Stomach (tissue), 9 donors: Measurements from ENCODE around the gene PRKAG1. TPM values are rescaled to one million over a fixed set of nuclear protein-coding genes. Genes with fewer than 3 reads are reported as not detected.

Source experiments
- DNase-seq, 2 donors: peaks; one replicate each; pipeline versions ENCODE4 v3.0.0 to v3.0.0-alpha.2; 2013 to 2019
- H3K27ac ChIP-seq, 5 donors: fragments of 200-600 bp in 4 of 5; sonication (generic) in 4 of 5; one replicate each; pipeline ENCODE4 v1.5.1; 2013 to 2019; ENCODE audit warnings: mild to moderate bottlenecking in 1 of 5, moderate library complexity in 1 of 5
- H3K27me3 ChIP-seq, 3 donors: fragments of 200-600 bp; sonication (generic); one replicate each; pipeline ENCODE4 v1.5.1; 2017 to 2019; ENCODE audit warnings: mixed run types in 1 of 3
- H3K36me3 ChIP-seq, 4 donors: fragments of 200-600 bp; sonication (generic); 1 replicate in 3 of 4; 2 replicates in 1 of 4; pipeline ENCODE4 v1.5.1; 2016 to 2019
- H3K4me1 ChIP-seq, 4 donors: fragments of 200-600 bp; sonication (generic); one replicate each; pipeline ENCODE4 v1.5.1; 2016 to 2019
- H3K4me3 ChIP-seq, 4 donors: fragments of 200-600 bp; sonication (generic) in 3 of 4; one replicate each; pipeline ENCODE4 v1.5.1; 2016 to 2019; ENCODE audit warnings: mild to moderate bottlenecking in 1 of 4
- H3K9me3 ChIP-seq, 4 donors: fragments of 200-600 bp; sonication (generic); one replicate each; pipeline ENCODE4 v1.5.1; 2016 to 2019
- EP300 ChIP-seq: sonication (generic); formaldehyde crosslinking; IDR thresholded peaks from one replicate; pipeline ENCODE4 v1.6.1; 2017; ENCODE audit warnings: antibody characterized with exemption
- POLR2A ChIP-seq, 4 donors: fragments of 450-650 bp; IDR thresholded peaks; one replicate each; pipeline ENCODE4 v1.6.1; 2016; ENCODE audit warnings: antibody characterized with exemption in 4 of 4, control low read depth in 2 of 4, mild to moderate bottlenecking in 1 of 4, moderate library complexity in 1 of 4
- POLR2AphosphoS5 ChIP-seq, 3 donors: sonication (generic); formaldehyde crosslinking; IDR thresholded peaks; one replicate each; pipeline ENCODE4 v1.6.1; 2016; ENCODE audit warnings: antibody characterized with exemption in 3 of 3
- WGBS, 5 donors: extraction: QIAGEN DNeasy Blood & Tissue Kit in 3 of 5; methylation state at CpG; one replicate each; pipeline versions ENCODE4 v1.1.5 to v1.1.7; 2013 to 2018; 5-methylcytosine and 5-hydroxymethylcytosine counted together
- intact Hi-C: fragments of 100-400 bp; cut with DNase I; formaldehyde crosslinking; loops from one replicate; pipeline ENCODE4 v1.15.1; 2023; ENCODE audit warnings: low total_unique reads
- polyA plus RNA-seq, 3 donors: library from polyadenylated mRNA; stranded (reverse); fragments of 200-250 nt; gene quantifications; one replicate each; pipeline ENCODE4 v1.2.3, GENCODE V29; 2013
- total RNA-seq, 5 donors: library from RNA; depleted of rRNA; stranded (reverse); fragments of >200 nt; gene quantifications; one replicate each; pipeline versions ENCODE4 v1.1.0 to v1.2.3, GENCODE V29; 2014 to 2016
- TF ChIP-seq, protein P1 (sequence below), 7 experiments: fragments of 450-650 bp in 4 of 7; fragments of 200-600 bp in 3 of 7; sonication (generic) in 3 of 7; IDR thresholded peaks; one replicate each; pipeline ENCODE4 v1.5.1; 2016 to 2019; ENCODE audit warnings: antibody characterized with exemption in 7 of 7, control low read depth in 2 of 7, mild to moderate bottlenecking in 1 of 7
- donor health status: healthy with polysubstance abuse.
- donor health status: Bipolar disorder and iron deficiency.
- donor health status: healthy.

Gene PRKAG1
- total and polyA plus RNA-seq, 8 donors, result 5.8 to 68.7 (median 43.2) TPM

DNA sequence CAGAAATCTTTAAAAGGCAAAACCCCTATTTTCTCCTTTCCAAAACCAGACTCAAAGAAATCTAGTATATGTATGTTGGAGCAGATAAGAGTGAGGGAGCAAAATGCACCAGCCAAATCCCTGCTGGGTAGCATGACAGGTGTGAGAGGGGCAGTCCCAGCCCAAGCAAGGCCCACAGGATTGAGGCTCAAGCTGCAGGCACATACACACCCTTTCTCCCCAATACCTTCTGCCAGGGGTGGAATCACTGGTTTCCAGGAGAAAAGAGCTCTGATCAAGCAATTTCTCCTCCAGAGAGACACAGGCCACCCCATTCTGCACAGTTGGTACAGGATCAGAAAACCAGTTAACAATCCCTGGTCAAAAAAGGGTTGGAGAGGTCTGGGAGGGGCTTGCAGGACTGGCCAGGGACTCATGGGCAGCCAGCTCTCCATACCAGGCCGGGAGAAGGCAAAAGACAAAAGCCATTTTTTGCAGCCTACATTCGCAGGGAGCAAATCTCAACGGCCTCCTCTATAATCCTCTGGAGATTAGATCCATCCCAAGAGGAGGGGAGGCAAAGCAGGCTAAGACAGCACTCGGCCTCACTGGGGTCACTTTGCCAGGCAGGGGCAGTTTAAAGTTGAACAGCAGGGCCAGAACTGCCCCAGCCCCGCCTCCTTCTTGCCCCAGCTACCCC lies 39.9 kb upstream of the PRKAG1 start:
- no peak for DNase-seq
- WGBS, 5 donors, result 0 to 4% (median 3%) methylated on average over 4 to 5 of the region's 5 CpGs

DNA sequence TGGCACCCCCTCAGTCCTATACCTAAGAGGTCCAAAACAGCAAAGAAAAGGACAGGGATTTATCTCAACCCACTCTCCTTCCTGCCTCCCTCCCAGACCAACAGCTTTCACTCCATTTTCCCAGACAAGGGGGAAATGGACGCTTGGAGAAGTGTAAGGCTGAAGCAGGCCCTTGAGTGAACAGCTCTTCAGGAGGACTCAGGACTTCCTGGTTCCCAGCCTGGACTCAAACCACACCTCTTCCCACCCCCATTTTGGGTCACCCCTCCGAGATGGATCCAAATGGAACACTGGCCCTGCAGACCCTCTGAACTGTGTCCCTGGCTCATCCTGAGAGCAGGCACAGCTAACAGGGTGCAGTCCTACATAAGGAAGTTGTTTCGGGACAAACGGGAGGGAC lies 39.3 kb upstream of the PRKAG1 start:
- no peaks in the 10 kb centered on the region for H3K27me3 ChIP-seq
- H3K27ac ChIP-seq, result peak overlapping the region; percentile 32 to 98 (median 95)
- DNase-seq, result no peak
- peak overlapping the region; percentile 80 to 99 (median 97) for H3K4me3 ChIP-seq
- 0 to 5% (median 3%) methylated on average over 4 of the region's 4 CpGs for WGBS, 5 donors
- TF ChIP-seq POLR2A (IDR thresholded peaks at IDR 0.05), result no peak
- no peak for TF ChIP-seq EP300
- TF ChIP-seq POLR2AphosphoS5 (IDR thresholded peaks at IDR 0.05), result no peak
- TF ChIP-seq, protein P1, sequence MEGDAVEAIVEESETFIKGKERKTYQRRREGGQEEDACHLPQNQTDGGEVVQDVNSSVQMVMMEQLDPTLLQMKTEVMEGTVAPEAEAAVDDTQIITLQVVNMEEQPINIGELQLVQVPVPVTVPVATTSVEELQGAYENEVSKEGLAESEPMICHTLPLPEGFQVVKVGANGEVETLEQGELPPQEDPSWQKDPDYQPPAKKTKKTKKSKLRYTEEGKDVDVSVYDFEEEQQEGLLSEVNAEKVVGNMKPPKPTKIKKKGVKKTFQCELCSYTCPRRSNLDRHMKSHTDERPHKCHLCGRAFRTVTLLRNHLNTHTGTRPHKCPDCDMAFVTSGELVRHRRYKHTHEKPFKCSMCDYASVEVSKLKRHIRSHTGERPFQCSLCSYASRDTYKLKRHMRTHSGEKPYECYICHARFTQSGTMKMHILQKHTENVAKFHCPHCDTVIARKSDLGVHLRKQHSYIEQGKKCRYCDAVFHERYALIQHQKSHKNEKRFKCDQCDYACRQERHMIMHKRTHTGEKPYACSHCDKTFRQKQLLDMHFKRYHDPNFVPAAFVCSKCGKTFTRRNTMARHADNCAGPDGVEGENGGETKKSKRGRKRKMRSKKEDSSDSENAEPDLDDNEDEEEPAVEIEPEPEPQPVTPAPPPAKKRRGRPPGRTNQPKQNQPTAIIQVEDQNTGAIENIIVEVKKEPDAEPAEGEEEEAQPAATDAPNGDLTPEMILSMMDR (IDR thresholded peaks at IDR 0.05), result no peak
- H3K9me3 ChIP-seq, result no peaks in the 10 kb centered on the region
- intact Hi-C loops, result no loop called here
- H3K4me1 ChIP-seq, result peaks cover 48 to 66% (median 60%) of the 10 kb centered on the region in 4 donors
- H3K36me3 ChIP-seq, result peaks cover 23 to 24% (median 24%) of the 10 kb centered on the region in 4 donors

More for the DNA sequence above, 39.9 kb upstream of the PRKAG1 start:
- no peaks in the 10 kb centered on the region for H3K27me3 ChIP-seq
- TF ChIP-seq, protein P1 (IDR thresholded peaks at IDR 0.05), result no peak
- TF ChIP-seq POLR2AphosphoS5 (IDR thresholded peaks at IDR 0.05), result no peak
- no peak for TF ChIP-seq POLR2A (IDR thresholded peaks at IDR 0.05)
- no peak for TF ChIP-seq EP300
- peaks cover 48 to 66% (median 60%) of the 10 kb centered on the region in 4 donors for H3K4me1 ChIP-seq
- peak overlapping the region; percentile 91 to 98 (median 95) for H3K27ac ChIP-seq
- no peaks in the 10 kb centered on the region for H3K9me3 ChIP-seq
- intact Hi-C loops, result no loop called here
- H3K36me3 ChIP-seq, result peaks cover 16 to 18% (median 17%) of the 10 kb centered on the region in 4 donors
- H3K4me3 ChIP-seq, result peak overlapping the region; percentile 80 to 99 (median 97)

DNA sequence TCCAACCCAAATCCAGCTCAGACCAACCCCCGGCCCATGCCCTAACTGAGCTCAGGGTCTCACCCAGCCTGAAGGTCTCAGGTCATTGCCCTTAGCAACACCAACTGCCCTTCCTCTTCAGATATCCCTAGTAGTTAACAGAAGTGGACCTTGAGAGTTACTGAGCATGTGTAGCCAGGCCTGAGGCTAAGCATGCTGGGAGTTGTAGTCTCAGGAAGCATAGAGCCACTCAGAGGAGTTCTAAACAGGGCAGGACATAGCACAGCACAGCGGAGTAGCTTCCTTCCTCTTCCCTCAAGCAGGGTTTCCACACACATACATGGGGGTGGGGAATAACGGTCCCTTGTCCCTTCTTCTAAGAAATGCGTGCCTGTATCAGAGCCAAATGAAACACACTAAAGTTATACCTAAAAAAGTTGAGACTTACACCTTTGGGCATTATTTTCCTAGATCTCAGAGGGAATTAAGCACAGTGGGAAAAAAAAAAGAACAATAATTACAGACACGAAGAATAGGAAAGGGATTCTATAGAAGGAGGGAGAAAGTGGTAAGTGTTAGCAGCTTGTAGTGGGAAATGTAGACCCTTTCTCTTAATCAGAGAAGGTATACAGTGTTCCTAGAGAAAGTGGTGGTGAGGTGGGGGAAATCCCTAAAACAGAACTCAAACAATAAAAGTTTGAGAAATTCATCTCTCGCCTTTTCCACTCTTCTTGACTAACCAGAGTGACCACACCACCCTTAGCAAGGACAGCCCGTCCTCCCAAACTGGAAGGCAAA lies 37.6 kb upstream of the PRKAG1 start:
- peak; percentile 56 to 87 for DNase-seq
- no peaks in the 10 kb centered on the region for H3K27me3 ChIP-seq
- intact Hi-C loops, result no loop called here
- peak overlapping the region in 3 of 4 donors; percentile 9 to 97 (median 80) for H3K4me3 ChIP-seq
- H3K36me3 ChIP-seq, result peaks cover 40 to 41% (median 41%) of the 10 kb centered on the region in 4 donors
- H3K4me1 ChIP-seq, result peaks cover 42 to 58% (median 54%) of the 10 kb centered on the region in 4 donors
- WGBS, 5 donors, result 32 to 43% (median 36%) methylated on average over 7 of the region's 7 CpGs
- TF ChIP-seq POLR2AphosphoS5 (IDR thresholded peaks at IDR 0.05) (peak in 2 of 3 donors; percentile 25 to 63), POLR2A (IDR thresholded peaks at IDR 0.05) (no peak), EP300 (no peak)
- TF ChIP-seq, protein P1 (IDR thresholded peaks at IDR 0.05), result no peak
- H3K27ac ChIP-seq, result peak overlapping the region in 4 of 5 donors; percentile 33 to 98 (median 95)
- H3K9me3 ChIP-seq, result no peaks in the 10 kb centered on the region

DNA sequence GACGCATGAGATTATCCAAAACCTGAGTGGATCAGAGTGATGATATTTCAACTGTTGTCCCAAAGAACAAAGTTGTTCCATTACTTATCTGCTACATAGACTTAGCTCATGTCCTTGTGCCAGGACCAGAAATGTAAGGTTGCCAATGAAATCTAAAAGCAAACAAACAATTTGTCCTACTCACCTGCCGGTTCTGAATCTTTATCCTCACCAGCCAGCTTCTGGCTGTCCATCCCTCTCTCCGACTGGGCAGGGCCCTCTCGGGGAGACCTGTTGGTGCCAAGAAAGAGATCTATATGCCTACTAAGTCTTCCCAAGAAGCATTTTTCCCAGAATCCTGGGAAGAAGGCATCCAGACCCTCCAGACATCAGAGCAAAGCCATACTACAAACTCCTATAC lies 36.5 kb upstream of the PRKAG1 start:
- DNase-seq, result no peak
- H3K27me3 ChIP-seq, result no peaks in the 10 kb centered on the region
- peak overlapping the region in 1 of 4 donors; percentile 97 for H3K4me3 ChIP-seq
- WGBS, 5 donors, result 46 to 61% (median 49%) methylated on average over 4 of the region's 4 CpGs
- peaks cover 50 to 52% (median 52%) of the 10 kb centered on the region in 4 donors for H3K36me3 ChIP-seq
- H3K9me3 ChIP-seq, result no peaks in the 10 kb centered on the region
- intact Hi-C loops, result no loop called here
- TF ChIP-seq, protein P1 (IDR thresholded peaks at IDR 0.05), result no peak
- no peak for TF ChIP-seq EP300
- no peak for TF ChIP-seq POLR2A (IDR thresholded peaks at IDR 0.05)
- TF ChIP-seq POLR2AphosphoS5 (IDR thresholded peaks at IDR 0.05), result no peak
- no peak overlapping the region for H3K27ac ChIP-seq
- peaks cover 41 to 57% (median 52%) of the 10 kb centered on the region in 4 donors for H3K4me1 ChIP-seq
